A673 (cell line): Measurements from ENCODE around the gene FOXO4.

Experiments
- EZH2 ChIP-seq: fragments of 200-600 bp; sonication (generic); IDR thresholded peaks from 2 replicates; pipeline ENCODE4 v1.6.1; 2017; ENCODE audit warnings: borderline replicate concordance, low read depth, mild to moderate bottlenecking, mixed read lengths, antibody characterized with exemption, low read length; ENCODE audit not compliant: poor library complexity, severe bottlenecking
- TF ChIP-seq, protein P1 (sequence below): fragments of 300-800, 200-600 bp; sonication (generic); conservative IDR thresholded peaks from 2 replicates; pipeline ENCODE4 v1.5.1; 2017; ENCODE audit warnings: low read depth, mild to moderate bottlenecking, antibody characterized with exemption, low read length, moderate library complexity, mixed read lengths

DNA sequence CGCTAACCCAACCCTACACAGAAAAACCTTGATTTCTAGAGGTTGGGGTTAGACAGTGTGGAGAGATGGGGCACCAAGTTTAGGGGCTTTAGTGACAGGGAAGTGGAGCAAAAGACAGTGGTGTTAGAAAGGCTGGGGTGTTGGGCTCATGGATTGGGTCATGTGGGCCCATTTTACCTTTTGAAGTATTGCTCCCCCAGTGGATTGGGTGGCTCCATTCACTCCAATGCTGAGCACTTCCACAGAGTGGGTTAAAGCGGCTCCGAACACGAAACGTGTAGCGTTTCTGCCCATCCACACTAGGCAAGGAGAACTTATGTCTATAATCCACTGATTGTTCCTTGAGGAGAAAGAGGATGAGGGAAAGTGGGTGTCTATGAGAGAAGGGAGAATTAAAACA is 13.4 kb downstream of the FOXO4 start:
- TF ChIP-seq, protein P1, sequence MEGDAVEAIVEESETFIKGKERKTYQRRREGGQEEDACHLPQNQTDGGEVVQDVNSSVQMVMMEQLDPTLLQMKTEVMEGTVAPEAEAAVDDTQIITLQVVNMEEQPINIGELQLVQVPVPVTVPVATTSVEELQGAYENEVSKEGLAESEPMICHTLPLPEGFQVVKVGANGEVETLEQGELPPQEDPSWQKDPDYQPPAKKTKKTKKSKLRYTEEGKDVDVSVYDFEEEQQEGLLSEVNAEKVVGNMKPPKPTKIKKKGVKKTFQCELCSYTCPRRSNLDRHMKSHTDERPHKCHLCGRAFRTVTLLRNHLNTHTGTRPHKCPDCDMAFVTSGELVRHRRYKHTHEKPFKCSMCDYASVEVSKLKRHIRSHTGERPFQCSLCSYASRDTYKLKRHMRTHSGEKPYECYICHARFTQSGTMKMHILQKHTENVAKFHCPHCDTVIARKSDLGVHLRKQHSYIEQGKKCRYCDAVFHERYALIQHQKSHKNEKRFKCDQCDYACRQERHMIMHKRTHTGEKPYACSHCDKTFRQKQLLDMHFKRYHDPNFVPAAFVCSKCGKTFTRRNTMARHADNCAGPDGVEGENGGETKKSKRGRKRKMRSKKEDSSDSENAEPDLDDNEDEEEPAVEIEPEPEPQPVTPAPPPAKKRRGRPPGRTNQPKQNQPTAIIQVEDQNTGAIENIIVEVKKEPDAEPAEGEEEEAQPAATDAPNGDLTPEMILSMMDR = no peak
- no peak for TF ChIP-seq EZH2
